Kidney epithelial cell (primary cell): ENCODE data around the gene MRPL22. TPM values are rescaled to one million over a fixed set of nuclear protein-coding genes. Genes with fewer than 3 reads are reported as not detected.

Experiments
- DNase-seq: peaks from one replicate; pipeline ENCODE4 v3.0.0-alpha.2; 2010; ENCODE audit warnings: low read depth
- H3K27me3 ChIP-seq: 2 replicates; pipeline ENCODE4 v1.6.0; 2011; ENCODE audit warnings: low read length; ENCODE audit not compliant: control insufficient read depth, insufficient read depth
- H3K36me3 ChIP-seq: 2 replicates; pipeline ENCODE4 v1.5.1; 2011; ENCODE audit warnings: low read length; ENCODE audit not compliant: control insufficient read depth, insufficient read depth
- H3K4me3 ChIP-seq: 2 replicates; pipeline ENCODE4 v1.5.1; 2011; ENCODE audit warnings: low read depth, mild to moderate bottlenecking, control low read depth, low read length
- total RNA-seq: library from RNA; depleted of rRNA; stranded (reverse); fragments of >200 nt; gene quantifications from 2 replicates; pipeline ENCODE4 v1.2.3, GENCODE V29; 2015
- TF ChIP-seq, protein P1 (sequence below): IDR thresholded peaks from 2 replicates; pipeline ENCODE4 v1.5.1; 2011; ENCODE audit warnings: mild to moderate bottlenecking, moderate library complexity, low read length, control low read depth, inconsistent platforms; ENCODE audit not compliant: insufficient read depth, poor library complexity, severe bottlenecking

MRPL22 gene
- total RNA-seq, 1 donor from 2014 or later = 24.5 TPM

DNA sequence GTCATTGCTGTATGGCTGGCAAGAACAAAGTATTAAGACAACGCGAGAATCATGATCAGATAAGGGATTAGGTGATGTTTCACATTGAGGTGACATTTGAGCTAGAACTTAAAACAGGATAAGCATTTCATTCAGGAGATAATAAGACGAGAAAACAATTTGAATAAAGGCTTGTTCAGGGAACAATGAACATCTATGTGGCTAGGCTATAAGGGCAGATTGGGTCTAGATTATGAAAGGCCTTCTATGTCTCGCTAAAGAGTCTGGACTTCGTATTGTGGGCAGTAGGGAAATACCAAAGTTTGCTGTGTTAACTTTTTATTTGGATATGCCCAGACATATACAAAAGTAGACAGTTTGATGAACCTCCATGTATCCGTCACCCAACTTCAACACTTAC is 6.9 kb downstream of the MRPL22 start:
- Histone ChIP-seq H3K36me3 (peaks cover 1% of the 10 kb centered on the region), H3K4me3 (no peak overlapping the region), H3K27me3 (no peaks in the 10 kb centered on the region)
- DNase-seq = no peak
- TF ChIP-seq, protein P1, sequence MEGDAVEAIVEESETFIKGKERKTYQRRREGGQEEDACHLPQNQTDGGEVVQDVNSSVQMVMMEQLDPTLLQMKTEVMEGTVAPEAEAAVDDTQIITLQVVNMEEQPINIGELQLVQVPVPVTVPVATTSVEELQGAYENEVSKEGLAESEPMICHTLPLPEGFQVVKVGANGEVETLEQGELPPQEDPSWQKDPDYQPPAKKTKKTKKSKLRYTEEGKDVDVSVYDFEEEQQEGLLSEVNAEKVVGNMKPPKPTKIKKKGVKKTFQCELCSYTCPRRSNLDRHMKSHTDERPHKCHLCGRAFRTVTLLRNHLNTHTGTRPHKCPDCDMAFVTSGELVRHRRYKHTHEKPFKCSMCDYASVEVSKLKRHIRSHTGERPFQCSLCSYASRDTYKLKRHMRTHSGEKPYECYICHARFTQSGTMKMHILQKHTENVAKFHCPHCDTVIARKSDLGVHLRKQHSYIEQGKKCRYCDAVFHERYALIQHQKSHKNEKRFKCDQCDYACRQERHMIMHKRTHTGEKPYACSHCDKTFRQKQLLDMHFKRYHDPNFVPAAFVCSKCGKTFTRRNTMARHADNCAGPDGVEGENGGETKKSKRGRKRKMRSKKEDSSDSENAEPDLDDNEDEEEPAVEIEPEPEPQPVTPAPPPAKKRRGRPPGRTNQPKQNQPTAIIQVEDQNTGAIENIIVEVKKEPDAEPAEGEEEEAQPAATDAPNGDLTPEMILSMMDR = no peak

DNA sequence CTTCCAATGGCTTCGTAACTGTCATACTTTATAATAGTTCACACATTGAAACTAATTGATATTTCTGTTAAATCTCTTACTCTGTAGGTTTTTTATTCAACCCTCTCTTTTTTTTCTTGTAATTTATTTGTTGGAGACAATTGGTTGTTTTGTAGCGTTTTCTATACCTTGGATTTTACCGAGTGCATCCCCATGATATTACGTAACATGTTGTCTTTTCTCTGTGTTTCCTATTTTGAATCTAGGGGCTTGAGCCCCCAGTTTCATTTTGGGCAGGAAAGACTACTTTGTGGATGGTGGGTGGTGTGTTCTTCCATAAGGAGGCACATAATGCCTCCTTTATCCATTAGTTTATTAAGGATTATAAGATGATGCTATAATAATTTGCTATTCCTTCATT is 7.4 kb downstream of the MRPL22 start:
- TF ChIP-seq, protein P1 = no peak
- Histone ChIP-seq H3K36me3 (peaks cover 1% of the 10 kb centered on the region), H3K27me3 (no peaks in the 10 kb centered on the region)

DNA sequence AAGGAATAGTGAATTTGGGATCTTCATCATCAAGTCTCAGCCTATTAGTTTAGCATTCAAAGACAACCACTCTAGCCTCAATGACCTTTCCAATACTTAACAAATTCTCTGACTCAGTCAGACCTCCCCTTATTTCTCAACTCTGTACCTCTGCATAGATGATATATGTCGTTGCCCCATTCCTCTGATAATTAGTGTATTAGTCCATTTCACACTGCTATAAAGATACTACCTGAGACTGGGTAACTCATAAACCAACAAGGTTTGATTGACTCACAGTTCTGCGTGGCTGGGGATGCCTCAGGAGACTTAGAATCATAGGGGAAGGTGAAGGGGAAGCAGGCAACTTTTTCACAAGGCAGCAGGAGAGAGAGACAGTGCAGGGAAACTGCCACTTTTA is 8.9 kb downstream of the MRPL22 start:
- DNase-seq = no peak
- TF ChIP-seq, protein P1 = no peak
- no peak overlapping the region for H3K4me3 ChIP-seq
- H3K27me3 ChIP-seq = no peaks in the 10 kb centered on the region
- H3K36me3 ChIP-seq = peaks cover 1% of the 10 kb centered on the region

More for the DNA sequence above, 7.4 kb downstream of the MRPL22 start:
- DNase-seq = no peak
- no peak overlapping the region for H3K4me3 ChIP-seq

DNA sequence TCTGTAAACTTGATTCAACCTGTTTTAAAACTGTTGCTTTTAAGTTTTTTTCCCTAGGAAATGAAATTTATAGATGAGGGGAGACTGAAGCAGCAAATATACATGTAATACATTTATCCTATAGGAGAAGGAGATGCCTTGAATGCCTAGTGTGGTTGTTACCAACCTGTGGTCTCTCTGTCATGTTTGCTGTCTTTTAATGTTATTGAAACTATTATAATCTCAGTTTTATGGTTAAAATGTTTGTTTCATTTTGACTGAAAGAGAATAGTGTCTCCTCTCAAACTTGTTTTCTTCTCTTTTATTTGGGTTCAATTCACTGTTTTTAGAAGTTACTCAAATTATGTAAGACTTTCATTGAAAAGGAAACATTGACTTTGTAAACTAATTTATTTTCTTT is 15.8 kb downstream of the MRPL22 start:
- Histone ChIP-seq H3K4me3 (no peak overlapping the region), H3K36me3 (no peaks in the 10 kb centered on the region), H3K27me3 (no peaks in the 10 kb centered on the region)
- TF ChIP-seq, protein P1 = no peak
- DNase-seq = no peak

DNA sequence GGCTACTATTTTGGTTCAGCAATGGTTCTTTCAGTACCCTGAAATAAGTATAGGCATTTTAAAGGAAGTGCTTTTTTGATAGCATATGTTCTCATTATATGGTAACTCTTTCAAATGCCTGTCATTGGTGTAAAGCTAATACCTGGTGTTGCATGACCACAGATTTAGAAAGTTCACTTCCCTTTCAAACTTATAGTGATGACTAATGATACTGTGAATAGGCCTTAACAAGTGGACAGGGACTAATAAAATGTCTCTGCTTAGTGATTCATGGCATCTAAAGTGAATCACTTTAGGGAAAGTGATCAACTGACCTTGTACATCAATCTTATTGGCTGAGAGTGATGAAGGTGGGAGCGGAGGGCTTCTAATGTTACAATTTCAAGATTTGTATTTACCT is 21.6 kb downstream of the MRPL22 start:
- H3K27me3 ChIP-seq = no peaks in the 10 kb centered on the region
- no peaks in the 10 kb centered on the region for H3K36me3 ChIP-seq
- DNase-seq = peak; percentile 61
- TF ChIP-seq, protein P1 = no peak
- H3K4me3 ChIP-seq = no peak overlapping the region

DNA sequence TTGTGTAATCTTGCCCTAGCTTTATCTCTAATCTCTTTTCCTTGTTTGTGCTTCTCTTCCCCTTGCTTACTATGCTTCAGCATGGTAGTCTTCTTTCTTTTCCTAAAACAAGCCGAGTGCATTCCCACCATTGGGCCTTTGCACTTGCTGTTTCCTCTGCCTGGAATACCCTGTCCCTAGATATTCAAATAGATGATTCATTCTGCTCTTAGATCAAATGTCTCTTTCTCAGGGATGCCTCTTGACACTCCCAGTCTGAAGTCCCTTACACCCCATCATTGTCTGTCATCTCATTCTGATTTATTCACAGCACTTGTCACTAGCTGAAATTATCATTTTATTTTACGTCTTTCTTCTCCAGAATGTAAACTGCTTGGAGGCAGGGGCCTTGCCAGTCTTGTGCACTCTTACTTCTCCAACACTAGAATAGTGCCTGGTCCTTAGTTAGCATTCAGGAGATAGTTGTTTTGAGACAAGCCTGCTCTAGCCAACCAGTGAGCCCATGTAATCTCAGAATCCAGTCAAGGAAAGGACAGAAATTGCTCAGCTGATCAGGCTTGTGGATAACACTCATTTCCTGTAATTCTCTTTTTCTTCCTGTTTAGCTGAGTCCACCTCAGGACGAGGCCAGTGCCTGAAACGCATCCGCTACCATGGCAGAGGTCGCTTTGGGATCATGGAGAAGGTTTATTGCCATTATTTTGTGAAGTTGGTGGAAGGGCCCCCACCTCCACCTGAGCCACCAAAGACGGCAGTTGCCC is 25.4 kb downstream of the MRPL22 start:
- no peak overlapping the region for H3K4me3 ChIP-seq
- no peaks in the 10 kb centered on the region for H3K27me3 ChIP-seq
- TF ChIP-seq, protein P1 = no peak
- no peak for DNase-seq
- no peaks in the 10 kb centered on the region for H3K36me3 ChIP-seq
